Endothelial cell of umbilical vein (primary cell): ENCODE data around the gene ZSCAN12. TPM values are rescaled to one million over a fixed set of nuclear protein-coding genes. Genes with fewer than 3 reads are reported as not detected.

Experiments
- BruUV-seq: library from RNA; stranded (reverse); fragments of 400-500 nt; replicated peaks from 2 replicates; lab custom pipeline; 2021; lab: Mats Ljungman, UMichigan
- CTCF ChIA-PET: fragments of 300-600, 350-600 bp; sonication (Branson Sonifier 250); formaldehyde crosslinking; loops from one replicate; lab custom pipeline; 2021; ENCODE audit warnings: antibody characterized with exemption, inconsistent platforms; lab: Charles Lee
- POLR2A ChIA-PET: fragments of 300-600, 350-600 bp; sonication (Branson Sonifier 250); formaldehyde crosslinking; loops from one replicate; lab custom pipeline; 2021; ENCODE audit warnings: antibody characterized with exemption, inconsistent platforms; lab: Charles Lee
- DNase-seq: peaks from one replicate; pipeline ENCODE4 v3.0.0-alpha.2; 2011; ENCODE audit warnings: low read depth, low spot score
- FAIRE-seq: peaks from 2 replicates; lab custom pipeline; 2011; peaks lifted over from hg19 to GRCh38; lab: Jason Lieb, UNC
- H2AFZ ChIP-seq: 2 replicates; pipeline ENCODE4 v1.6.0; 2012; ENCODE audit warnings: low read depth, low read length, control low read depth, inconsistent platforms
- H3K27ac ChIP-seq: 2 replicates; pipeline ENCODE4 v1.5.1; 2011; ENCODE audit warnings: low read depth, mild to moderate bottlenecking, control low read depth, low read length, moderate library complexity; ENCODE audit not compliant: insufficient read depth
- H3K27me3 ChIP-seq, 2 experiments: 2 replicates each; pipeline versions ENCODE4 v1.6.0 to v1.6.1; 2011; ENCODE audit warnings: low read length in 2 of 2, mixed read lengths in 1 of 2; ENCODE audit not compliant: control insufficient read depth in 2 of 2, insufficient read depth in 2 of 2
- H3K36me3 ChIP-seq, 2 experiments: 2 replicates in 1 of 2; 3 replicates in 1 of 2; pipeline ENCODE4 v1.5.1; 2011; ENCODE audit warnings: low read length in 2 of 2, mild to moderate bottlenecking in 1 of 2, moderate library complexity in 1 of 2; ENCODE audit not compliant: control insufficient read depth in 2 of 2, insufficient read depth in 2 of 2; ENCODE audit errors: extremely low read depth in 1 of 2
- H3K4me1 ChIP-seq: 3 replicates; pipeline ENCODE4 v1.5.1; 2011; ENCODE audit warnings: mild to moderate bottlenecking, low read length; ENCODE audit not compliant: control insufficient read depth, insufficient read depth; ENCODE audit errors: extremely low read depth
- H3K4me2 ChIP-seq: 2 replicates; pipeline ENCODE4 v1.6.1; 2011; ENCODE audit warnings: low read length, control low read depth, mixed read lengths; ENCODE audit not compliant: insufficient read depth
- H3K4me3 ChIP-seq, 3 experiments: fragments of 200-600 bp in 1 of 3; sonication (generic), shearing (Covaris generic) in 1 of 3; replicated peaks in 1 of 3; 2 replicates each; pipeline ENCODE4 v1.5.1; 2011 to 2016; ENCODE audit warnings: control low read depth in 3 of 3, low read length in 3 of 3, mild to moderate bottlenecking in 2 of 3, inconsistent platforms in 1 of 3, low read depth in 1 of 3, moderate library complexity in 1 of 3; ENCODE audit not compliant: insufficient read depth in 1 of 3
- H3K79me2 ChIP-seq: 2 replicates; pipeline ENCODE4 v1.6.0; 2012; ENCODE audit warnings: low read length, inconsistent platforms; ENCODE audit not compliant: control insufficient read depth, insufficient read depth
- H3K9ac ChIP-seq: replicated peaks from 2 replicates; pipeline ENCODE3; 2011; ENCODE audit warnings: low read length, control low read depth; ENCODE audit not compliant: insufficient read depth; ENCODE audit errors: extremely low read depth
- H3K9me1 ChIP-seq: replicated peaks from 3 replicates; pipeline ENCODE4 v1.6.0; 2011; ENCODE audit warnings: mild to moderate bottlenecking, low read length; ENCODE audit not compliant: control insufficient read depth, insufficient read depth; ENCODE audit errors: extremely low read depth
- H3K9me3 ChIP-seq: replicated peaks from 2 replicates; pipeline ENCODE4 v1.5.1; 2012; ENCODE audit warnings: low read length, inconsistent platforms; ENCODE audit not compliant: control insufficient read depth, insufficient read depth
- H4K20me1 ChIP-seq: replicated peaks from 2 replicates; pipeline ENCODE3; 2011; ENCODE audit warnings: mild to moderate bottlenecking, low read length; ENCODE audit not compliant: control insufficient read depth, insufficient read depth; ENCODE audit errors: extremely low read depth
- EZH2 ChIP-seq: IDR thresholded peaks from 2 replicates; pipeline ENCODE4 v1.6.1; 2012; ENCODE audit warnings: borderline replicate concordance, low read depth, mild to moderate bottlenecking, moderate library complexity, low read length, inconsistent platforms; ENCODE audit not compliant: severe bottlenecking
- FOS ChIP-seq: IDR thresholded peaks from 2 replicates; pipeline ENCODE4 v1.6.1; 2011; ENCODE audit warnings: mild to moderate bottlenecking, low read length, moderate library complexity, borderline replicate concordance; ENCODE audit not compliant: insufficient read depth
- GATA2 ChIP-seq: IDR thresholded peaks from 2 replicates; pipeline ENCODE4 v1.7.0; 2011; ENCODE audit warnings: low read depth, mild to moderate bottlenecking, moderate library complexity, mixed read lengths, low read length; ENCODE audit not compliant: insufficient read length, insufficient read depth
- JUN ChIP-seq: IDR thresholded peaks from 2 replicates; pipeline ENCODE4 v1.6.1; 2011; ENCODE audit warnings: borderline replicate concordance, low read depth; ENCODE audit not compliant: insufficient read length, insufficient read depth
- MAX ChIP-seq: IDR thresholded peaks from 2 replicates; pipeline ENCODE4 v1.6.1; 2011; ENCODE audit not compliant: insufficient read depth, insufficient read length
- MYC ChIP-seq: IDR thresholded peaks from one replicate; pipeline ENCODE4 v1.6.1; 2011; ENCODE audit warnings: mild to moderate bottlenecking, low read depth, low read length
- POLR2A ChIP-seq: IDR thresholded peaks from 2 replicates; pipeline ENCODE4 v1.6.1; 2012; ENCODE audit warnings: low read depth, mild to moderate bottlenecking, control low read depth, low read length
- POLR2AphosphoS5 ChIP-seq: IDR thresholded peaks from 2 replicates; pipeline ENCODE4 v1.6.1; 2012; ENCODE audit warnings: low read depth, mild to moderate bottlenecking, control low read depth, low read length, moderate library complexity; ENCODE audit not compliant: insufficient read depth
- dilution Hi-C: fragments of 300-500 bp; cut with MboI; formaldehyde crosslinking; loops from one replicate; pipeline ENCODE4 v1.15.0; 2019; ENCODE audit warnings: low sequenced_read_pairs; ENCODE audit not compliant: extremely low pct_ligation_motif_present
- intact Hi-C: fragments of 100-400 bp; cut with micrococcal nuclease; formaldehyde crosslinking; loops from one replicate; pipeline ENCODE4 v1.10.0; 2022
- polyA plus RNA-seq, 4 experiments: library from polyadenylated mRNA; depleted of rRNA in 3 of 4; stranded (reverse) in 3 of 4; unstranded in 1 of 4; fragments of >200 nt; gene quantifications; 2 replicates each; pipeline versions ENCODE4 v1.2.1 to v1.2.3, GENCODE V29; 2011 to 2012; ENCODE audit warnings: missing spikeins in 1 of 4
- total RNA-seq: library from RNA; stranded (reverse); gene quantifications from 2 replicates; pipeline ENCODE4 v1.2.3, GENCODE V29; 2021
- TF ChIP-seq, protein P1 (sequence below), 2 donors: IDR thresholded peaks; 1 replicate in 1 of 2; 2 replicates in 1 of 2; pipeline ENCODE4 v1.5.1; 2011; ENCODE audit warnings: low read length in 2 of 2, mild to moderate bottlenecking in 2 of 2, moderate library complexity in 2 of 2, control low read depth in 1 of 2, inconsistent platforms in 1 of 2, low read depth in 1 of 2; ENCODE audit not compliant: insufficient read depth in 1 of 2; ENCODE audit errors: extremely low read depth in 1 of 2

The ZSCAN12 gene
- total and polyA plus RNA-seq, 2 donors (not counting 3 experiments of a cell fraction or from before 2014, with no cell fraction given): 1.3 to 4.4 TPM

DNA sequence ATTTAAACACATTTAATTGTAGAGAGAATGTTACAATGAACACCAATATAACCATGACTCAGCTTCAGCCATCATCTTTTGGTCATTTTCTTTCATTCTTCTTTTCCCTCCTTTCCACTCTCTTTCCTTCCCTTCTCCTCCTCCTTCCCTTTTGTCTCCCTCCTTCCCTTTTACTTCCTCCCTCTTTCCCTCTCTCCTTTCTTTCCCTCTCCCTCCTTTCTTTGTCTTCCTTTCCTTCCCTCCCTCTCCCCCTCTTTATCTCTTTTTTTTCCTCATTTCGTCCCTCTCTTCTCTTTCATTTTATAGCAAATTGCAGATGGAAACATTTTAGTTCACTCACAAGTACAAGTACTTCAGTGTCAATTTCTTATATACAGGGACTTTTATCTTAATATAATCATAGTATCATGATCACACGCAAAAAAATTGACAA is 48.0 kb downstream of the ZSCAN12 start:
- no peak overlapping the region for H2AFZ ChIP-seq
- no peaks in the 10 kb centered on the region for H3K9me3 ChIP-seq
- ChIA-PET POLR2A (interaction anchor here (0.7 kb wide), 1 partner anchor 16 kb away, joined by 3 read pairs; no protein-coding TSS in a partner anchor), CTCF (interaction anchor here (1.1 to 1.4 kb wide), 2 partner anchors 32 to 211 kb away, joined by 4 to 5 read pairs; no protein-coding TSS in a partner anchor)
- H3K36me3 ChIP-seq: no peaks in the 10 kb centered on the region
- H3K9ac ChIP-seq: no peak overlapping the region
- H3K9me1 ChIP-seq: no peaks in the 10 kb centered on the region
- intact Hi-C loops: no loop called here
- no peak overlapping the region for H3K27ac ChIP-seq
- no peaks in the 10 kb centered on the region for H3K27me3 ChIP-seq
- peaks cover 27% of the 10 kb centered on the region for H3K79me2 ChIP-seq
- H3K4me3 ChIP-seq: peak overlapping the region in 1 of 3 experiments; percentile 86
- H4K20me1 ChIP-seq: no peaks in the 10 kb centered on the region
- no peak for FAIRE-seq
- dilution Hi-C loops: no loop called here
- BruUV-seq: no TSS peak
- no peak for DNase-seq
- H3K4me1 ChIP-seq: peaks cover 32% of the 10 kb centered on the region
- peak overlapping the region; percentile 99 for H3K4me2 ChIP-seq
- TF ChIP-seq MAX (no peak), FOS (no peak), POLR2AphosphoS5 (no peak), POLR2A (no peak), EZH2 (no peak), MYC (no peak), GATA2 (no peak), JUN (no peak)
- TF ChIP-seq, protein P1, sequence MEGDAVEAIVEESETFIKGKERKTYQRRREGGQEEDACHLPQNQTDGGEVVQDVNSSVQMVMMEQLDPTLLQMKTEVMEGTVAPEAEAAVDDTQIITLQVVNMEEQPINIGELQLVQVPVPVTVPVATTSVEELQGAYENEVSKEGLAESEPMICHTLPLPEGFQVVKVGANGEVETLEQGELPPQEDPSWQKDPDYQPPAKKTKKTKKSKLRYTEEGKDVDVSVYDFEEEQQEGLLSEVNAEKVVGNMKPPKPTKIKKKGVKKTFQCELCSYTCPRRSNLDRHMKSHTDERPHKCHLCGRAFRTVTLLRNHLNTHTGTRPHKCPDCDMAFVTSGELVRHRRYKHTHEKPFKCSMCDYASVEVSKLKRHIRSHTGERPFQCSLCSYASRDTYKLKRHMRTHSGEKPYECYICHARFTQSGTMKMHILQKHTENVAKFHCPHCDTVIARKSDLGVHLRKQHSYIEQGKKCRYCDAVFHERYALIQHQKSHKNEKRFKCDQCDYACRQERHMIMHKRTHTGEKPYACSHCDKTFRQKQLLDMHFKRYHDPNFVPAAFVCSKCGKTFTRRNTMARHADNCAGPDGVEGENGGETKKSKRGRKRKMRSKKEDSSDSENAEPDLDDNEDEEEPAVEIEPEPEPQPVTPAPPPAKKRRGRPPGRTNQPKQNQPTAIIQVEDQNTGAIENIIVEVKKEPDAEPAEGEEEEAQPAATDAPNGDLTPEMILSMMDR (IDR thresholded peaks at IDR 0.05; ENCODE audit: extremely low read depth in 1 of 2, insufficient read depth in 1 of 2, low read depth in 1 of 2, low read length in 2 of 2): no peak
